ENCODE measurements around the gene BBOX1. TPM values are rescaled to one million over a fixed set of nuclear protein-coding genes. Genes with fewer than 3 reads are reported as not detected.

BBOX1 gene
- total RNA-seq, 1 donor from 2014 or later = not detected

- peaks cover 3% of the 10 kb centered on the region for H3K4me1 Mint-ChIP-seq (ENCODE audit: unreplicated experiment)
Measured at GRCh38 chr11:27083241-27083640, 42.6 kb downstream of the BBOX1 start.

GRCh38 chr11:27083782-27084181 lies 43.2 kb downstream of the BBOX1 start:
- no peaks in the 10 kb centered on the region for H3K9me3 Mint-ChIP-seq (ENCODE audit: unreplicated experiment)
- H3K27ac Mint-ChIP-seq (ENCODE audit: unreplicated experiment) = no peak overlapping the region
- DNase-seq (ENCODE audit: low spot score) = no peak
- H3K4me3 Mint-ChIP-seq (ENCODE audit: unreplicated experiment) = no peak overlapping the region
- no peaks in the 10 kb centered on the region for H3K27me3 Mint-ChIP-seq (ENCODE audit: unreplicated experiment)
- H3K4me1 Mint-ChIP-seq (ENCODE audit: unreplicated experiment) = peaks cover 3% of the 10 kb centered on the region
- H3K36me3 Mint-ChIP-seq (ENCODE audit: low read depth, unreplicated experiment) = no peaks in the 10 kb centered on the region
- no peak for TF ChIP-seq CTCF (IDR thresholded peaks at IDR 0.05; ENCODE audit: unreplicated experiment)

More at GRCh38 chr11:27083241-27083640, 42.6 kb downstream of the BBOX1 start:
- Mint-ChIP-seq H3K27me3 (ENCODE audit: unreplicated experiment) (no peaks in the 10 kb centered on the region), H3K27ac (ENCODE audit: unreplicated experiment) (no peak overlapping the region), H3K36me3 (ENCODE audit: low read depth, unreplicated experiment) (no peaks in the 10 kb centered on the region), H3K9me3 (ENCODE audit: unreplicated experiment) (no peaks in the 10 kb centered on the region), H3K4me3 (ENCODE audit: unreplicated experiment) (no peak overlapping the region)
- no peak for TF ChIP-seq CTCF (IDR thresholded peaks at IDR 0.05; ENCODE audit: unreplicated experiment)
- no peak for DNase-seq (ENCODE audit: low spot score)

GRCh38 chr11:27084518-27084917 lies 43.9 kb downstream of the BBOX1 start:
- no peak for DNase-seq (ENCODE audit: low spot score)
- no peak overlapping the region for H3K27ac Mint-ChIP-seq (ENCODE audit: unreplicated experiment)
- no peaks in the 10 kb centered on the region for H3K9me3 Mint-ChIP-seq (ENCODE audit: unreplicated experiment)
- H3K4me3 Mint-ChIP-seq (ENCODE audit: unreplicated experiment) = no peak overlapping the region
- no peaks in the 10 kb centered on the region for H3K27me3 Mint-ChIP-seq (ENCODE audit: unreplicated experiment)
- H3K4me1 Mint-ChIP-seq (ENCODE audit: unreplicated experiment) = peaks cover 3% of the 10 kb centered on the region
- TF ChIP-seq CTCF (IDR thresholded peaks at IDR 0.05; ENCODE audit: unreplicated experiment) = no peak
- no peaks in the 10 kb centered on the region for H3K36me3 Mint-ChIP-seq (ENCODE audit: low read depth, unreplicated experiment)

- Mint-ChIP-seq H3K27ac (ENCODE audit: unreplicated experiment) (no peak overlapping the region), H3K4me1 (ENCODE audit: unreplicated experiment) (peaks cover 3% of the 10 kb centered on the region), H3K36me3 (ENCODE audit: low read depth, unreplicated experiment) (peaks cover 4% of the 10 kb centered on the region), H3K27me3 (ENCODE audit: unreplicated experiment) (no peaks in the 10 kb centered on the region), H3K9me3 (ENCODE audit: unreplicated experiment) (peaks cover 4% of the 10 kb centered on the region), H3K4me3 (ENCODE audit: unreplicated experiment) (no peak overlapping the region)
- TF ChIP-seq CTCF (IDR thresholded peaks at IDR 0.05; ENCODE audit: unreplicated experiment) = no peak
- no peak for DNase-seq (ENCODE audit: low spot score)
Measured at GRCh38 chr11:27085111-27085510, 44.5 kb downstream of the BBOX1 start.

GRCh38 chr11:27085605-27086004 lies 45.0 kb downstream of the BBOX1 start:
- no peak for DNase-seq (ENCODE audit: low spot score)
- Mint-ChIP-seq H3K27me3 (ENCODE audit: unreplicated experiment) (no peaks in the 10 kb centered on the region), H3K27ac (ENCODE audit: unreplicated experiment) (no peak overlapping the region), H3K36me3 (ENCODE audit: low read depth, unreplicated experiment) (peaks cover 6% of the 10 kb centered on the region), H3K4me3 (ENCODE audit: unreplicated experiment) (no peak overlapping the region), H3K9me3 (ENCODE audit: unreplicated experiment) (peaks cover 9% of the 10 kb centered on the region), H3K4me1 (ENCODE audit: unreplicated experiment) (peaks cover 3% of the 10 kb centered on the region)
- no peak for TF ChIP-seq CTCF (IDR thresholded peaks at IDR 0.05; ENCODE audit: unreplicated experiment)
